Dedifferentiated amniotic fluid mesenchymal stem cell (primary cell): ENCODE data around the gene PRCP.

Experiments used
- DNase-seq: peaks from one replicate; pipeline ENCODE4 v3.0.0-alpha.2; 2016; ENCODE audit errors: extremely low spot score

The PRCP gene

DNA sequence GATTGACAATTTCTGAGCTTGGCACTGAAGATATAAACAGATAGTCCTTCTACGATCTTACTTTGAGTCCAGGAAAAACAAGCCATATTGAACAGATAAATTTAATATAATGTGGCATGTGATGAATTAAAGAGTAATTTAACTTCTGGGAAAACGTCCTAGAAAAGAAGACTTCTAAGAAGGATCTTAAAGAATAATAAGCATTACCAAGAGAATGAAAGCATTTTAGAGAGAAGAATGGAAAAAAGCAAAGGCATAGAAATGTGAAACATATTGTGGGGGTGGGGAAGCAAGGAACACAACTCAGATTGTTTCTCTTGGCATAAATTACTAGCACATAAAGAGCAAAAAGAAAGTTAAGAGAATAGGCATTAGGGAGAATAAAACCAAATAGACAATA is 6.7 kb upstream of the PRCP start:
- DNase-seq = no peak

DNA sequence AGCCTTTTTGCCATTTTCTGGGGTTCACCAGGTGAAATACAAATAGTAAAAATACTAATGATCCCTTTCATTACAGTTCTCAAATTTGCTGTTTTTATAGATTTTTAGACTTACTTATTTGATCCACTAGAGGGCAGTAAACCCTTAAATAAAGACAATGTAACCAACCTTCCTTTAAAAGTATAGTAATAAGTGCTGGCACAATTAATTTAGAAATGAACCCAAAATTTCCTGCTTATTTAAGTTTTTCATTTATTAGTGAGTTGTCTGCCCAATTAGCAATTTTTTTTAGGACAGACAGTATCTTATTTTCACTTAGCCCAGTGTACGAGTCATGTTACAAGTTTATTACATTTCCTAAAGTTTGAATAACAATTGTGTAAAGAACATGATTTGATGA is 6.0 kb upstream of the PRCP start:
- DNase-seq = peak; percentile 81

DNA sequence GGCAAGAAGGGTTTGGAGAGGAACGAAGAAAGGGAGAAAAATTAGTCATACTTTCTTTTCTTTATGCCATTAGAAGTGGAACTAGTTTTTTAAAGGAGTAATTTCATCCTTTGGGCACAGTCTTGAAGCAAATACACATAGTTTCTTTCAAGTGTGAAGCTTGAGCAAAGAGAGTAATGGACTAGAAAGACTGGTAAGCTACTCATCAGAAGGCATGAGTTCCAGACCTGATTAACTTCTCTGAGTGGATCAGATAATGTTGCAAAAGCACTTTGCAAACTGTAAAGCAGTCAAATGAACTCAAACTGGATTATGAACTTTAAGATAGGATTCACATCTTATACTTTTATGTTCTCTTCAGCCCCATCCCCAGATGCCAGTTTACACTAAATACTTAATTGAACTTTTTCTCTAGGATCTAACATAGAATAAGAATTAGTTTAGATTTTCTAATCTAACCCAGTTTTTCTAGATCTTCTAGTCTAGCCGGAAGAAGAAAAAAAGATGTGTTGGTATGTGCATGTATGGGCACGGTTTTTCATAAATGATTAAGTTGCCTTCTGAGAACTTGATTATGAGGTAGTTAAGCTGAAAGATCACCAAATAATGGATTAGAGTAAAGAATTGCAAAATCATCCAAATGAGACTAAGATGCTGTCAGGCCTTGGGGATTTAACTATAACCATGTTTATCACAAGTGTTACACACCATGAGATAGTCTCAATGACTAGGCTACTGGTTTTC is 3.8 kb upstream of the PRCP start:
- no peak for DNase-seq

DNA sequence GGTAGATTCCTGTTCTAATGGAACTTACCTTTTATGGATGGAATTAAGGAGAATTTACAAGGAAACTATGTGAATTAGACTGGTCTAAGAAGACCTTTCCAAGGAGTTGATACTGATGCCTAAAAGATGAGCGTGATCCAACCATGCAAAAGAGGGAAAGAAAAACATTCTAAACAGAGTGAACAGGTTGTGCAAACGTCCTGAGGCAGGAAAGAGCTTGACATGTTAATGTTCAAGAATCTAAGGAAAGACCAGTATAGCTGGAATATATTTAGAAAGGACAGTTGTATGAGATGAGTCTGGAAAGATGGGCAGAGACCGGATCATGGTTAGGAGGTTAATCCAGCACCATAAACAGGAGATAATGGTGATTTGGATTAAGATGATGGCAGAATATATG is 2.6 kb upstream of the PRCP start:
- no peak for DNase-seq

DNA sequence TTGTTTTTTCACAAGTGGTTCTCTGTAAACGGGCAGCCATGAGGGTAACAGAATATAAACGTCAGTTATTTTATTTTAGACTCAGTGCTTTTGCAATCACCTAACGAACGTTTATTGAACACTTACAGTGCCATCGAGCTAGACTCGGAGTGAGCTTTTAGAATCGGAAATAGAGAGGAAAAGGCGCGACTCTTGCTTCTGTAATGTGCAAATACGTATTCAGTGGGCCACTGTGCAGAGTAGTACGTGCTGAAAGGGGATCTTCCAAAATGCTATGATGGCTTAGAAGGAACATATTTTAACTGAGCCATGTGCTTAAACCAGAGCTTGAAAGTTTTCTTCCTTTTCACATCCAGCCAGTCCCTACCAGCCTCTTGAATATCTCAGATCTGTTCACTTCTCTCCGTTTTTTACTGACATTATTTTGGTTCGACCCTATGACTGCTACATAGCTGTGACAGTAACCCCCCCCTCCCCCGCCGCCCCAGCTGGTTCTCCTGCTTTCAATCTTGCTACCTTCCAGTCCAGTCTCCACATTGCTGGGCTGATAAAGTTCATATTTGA is 1.8 kb upstream of the PRCP start:
- no peak for DNase-seq

DNA sequence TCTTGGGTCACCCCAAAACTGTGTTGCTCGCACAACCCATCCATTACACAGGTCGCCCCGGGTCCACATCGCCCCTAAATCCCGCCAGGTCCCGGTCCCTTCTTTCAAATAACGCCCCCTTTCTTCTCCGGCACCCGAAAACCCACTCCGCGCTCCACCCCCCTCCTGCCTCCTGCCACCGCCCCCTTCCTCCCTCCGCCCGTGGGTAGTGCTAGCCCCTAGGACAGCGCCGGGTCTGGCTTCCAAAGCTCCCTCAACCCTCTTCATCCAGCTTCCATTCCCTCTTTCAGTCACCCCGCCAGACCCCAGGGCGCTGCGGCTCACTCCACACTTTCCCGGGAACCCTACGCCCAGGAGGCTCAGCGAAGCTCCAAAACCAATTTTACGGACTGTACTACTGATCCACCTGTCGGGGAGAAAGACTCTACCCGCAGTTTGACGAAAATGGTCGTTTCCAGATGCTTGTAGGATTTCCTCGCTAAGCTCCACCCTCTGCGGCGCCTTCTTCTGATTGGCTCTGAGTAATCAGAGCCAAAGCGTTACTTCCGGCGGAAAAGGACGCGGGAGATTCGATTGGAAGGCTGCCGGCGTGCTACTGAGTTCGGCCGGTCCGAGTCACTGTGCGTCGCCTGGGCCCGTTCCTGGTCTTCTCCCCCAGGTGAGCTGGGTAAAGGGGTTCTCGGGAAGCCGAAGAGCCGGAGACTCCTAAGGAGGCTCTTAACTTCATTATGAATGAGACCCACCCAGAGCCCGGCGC is 1.1 kb upstream of the PRCP start, which contains the start of gene DDIAS:
DDIAS (plus strand) TSS at position 572 of the 757 bp plus-strand sequence. CDS start 13,003 bp downstream, outside the sequence.
- peak; percentile 98 for DNase-seq

DNA sequence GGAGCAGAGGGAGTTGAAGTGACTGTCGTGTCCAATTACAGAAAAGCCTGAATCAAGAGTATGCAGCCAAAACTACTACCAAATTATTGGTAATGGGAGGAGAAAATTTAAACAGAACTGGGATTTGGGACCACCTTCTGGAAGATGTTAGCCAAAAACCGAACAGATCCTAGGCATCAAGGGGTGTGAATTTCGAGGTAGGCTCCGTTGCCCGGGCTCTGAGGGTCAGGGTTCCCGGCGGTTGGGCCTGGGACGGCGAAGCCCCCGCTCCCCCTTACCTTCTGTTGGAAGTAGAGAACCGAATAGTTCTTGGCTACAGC is 313 bp downstream of the PRCP start:
- no peak for DNase-seq

DNA sequence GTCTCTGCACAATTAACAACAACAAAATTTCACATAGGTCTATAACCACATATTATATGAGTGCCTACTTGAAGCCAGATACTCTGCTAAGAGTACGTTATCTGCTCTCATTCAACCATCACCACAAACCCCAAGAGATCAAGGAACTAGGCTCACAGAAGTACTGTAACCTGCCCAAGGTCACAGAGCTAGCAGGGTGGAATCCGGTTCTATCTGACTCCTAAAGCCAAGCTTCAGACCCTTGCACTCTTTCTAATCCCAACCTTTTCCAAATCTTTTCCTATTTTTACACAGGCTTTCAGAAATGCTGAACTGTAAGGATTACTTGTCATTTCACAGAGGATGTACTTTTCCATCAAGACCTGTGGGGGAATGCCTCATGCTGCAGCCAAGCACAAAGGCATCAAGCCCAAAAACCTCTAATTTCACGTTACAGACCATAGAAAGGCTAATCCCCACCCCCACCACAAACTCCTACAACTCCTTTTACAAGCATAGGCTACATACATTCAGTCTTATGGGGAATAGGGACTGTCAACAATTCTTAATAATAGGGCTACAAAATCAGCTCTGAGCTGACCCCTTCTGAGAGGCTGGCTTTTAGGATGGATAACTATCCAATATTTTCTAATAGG is 927 bp downstream of the PRCP start:
- DNase-seq = no peak

DNA sequence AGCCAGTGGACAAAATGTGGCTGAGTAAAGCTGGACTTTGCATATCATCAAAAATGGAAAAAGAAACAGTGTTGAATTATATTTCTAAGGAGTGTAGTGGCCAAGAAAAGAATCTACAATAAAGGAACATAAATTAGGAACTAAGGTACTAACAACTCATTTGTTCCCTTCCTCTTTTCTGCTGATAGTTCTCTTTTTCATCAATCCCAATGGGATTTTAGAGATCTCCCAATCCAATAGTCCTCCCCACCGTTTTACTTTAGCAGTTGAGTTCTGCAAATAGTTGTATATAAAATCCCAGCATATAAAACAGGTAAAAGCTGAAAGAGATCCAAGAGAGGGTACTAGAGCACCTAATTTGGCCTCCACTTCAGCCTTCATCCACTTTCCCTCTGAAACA is 2.0 kb downstream of the PRCP start:
- DNase-seq = no peak

DNA sequence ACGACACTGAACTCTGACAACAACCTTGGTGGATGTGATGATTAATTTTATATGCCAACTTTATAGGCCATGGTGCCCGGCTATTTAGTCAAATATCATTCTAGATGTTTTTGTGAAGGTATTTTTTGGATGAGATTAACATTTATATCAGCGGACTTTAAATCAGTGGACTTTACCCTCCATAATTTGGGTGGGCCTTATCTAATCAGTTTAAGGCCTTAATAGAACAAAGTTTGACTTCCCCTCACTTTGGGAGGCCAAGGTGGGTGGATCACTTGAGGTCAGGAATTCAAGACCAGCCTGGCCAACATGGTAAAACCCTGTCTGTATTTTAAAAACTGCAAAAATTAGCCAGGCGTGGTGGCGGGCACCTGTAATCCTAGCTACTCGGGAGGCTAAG is 4.0 kb downstream of the PRCP start:
- no peak for DNase-seq

DNA sequence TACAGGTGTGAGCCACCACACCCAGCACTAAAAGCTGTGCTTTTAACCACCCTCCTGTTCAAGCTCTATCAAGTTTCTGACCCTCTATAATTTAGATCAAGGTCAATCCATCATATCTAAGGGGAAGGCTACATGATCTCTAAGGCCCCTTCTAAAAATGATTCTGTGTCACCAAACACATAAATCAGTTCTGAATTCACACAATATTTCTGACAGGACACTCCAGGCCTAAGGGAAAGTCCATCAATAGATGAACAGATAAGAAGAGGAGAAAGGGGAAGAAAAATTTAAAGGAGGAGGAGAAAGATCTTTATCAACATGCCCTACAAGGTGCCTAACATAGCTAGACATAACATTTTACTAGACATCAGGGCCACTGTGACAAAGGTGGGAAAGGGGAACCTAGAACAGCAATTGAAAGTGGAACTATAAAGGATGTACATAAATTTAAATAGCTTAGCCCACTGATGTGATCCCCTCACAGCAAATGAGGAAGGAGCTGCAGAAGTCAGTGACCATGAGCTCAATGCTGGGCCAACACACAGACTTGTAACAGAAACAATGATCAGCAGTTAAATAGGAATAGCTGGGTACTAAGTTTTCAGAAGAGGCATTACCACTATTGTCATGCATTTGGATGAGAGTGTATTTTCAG is 4.7 kb downstream of the PRCP start:
- DNase-seq = no peak

DNA sequence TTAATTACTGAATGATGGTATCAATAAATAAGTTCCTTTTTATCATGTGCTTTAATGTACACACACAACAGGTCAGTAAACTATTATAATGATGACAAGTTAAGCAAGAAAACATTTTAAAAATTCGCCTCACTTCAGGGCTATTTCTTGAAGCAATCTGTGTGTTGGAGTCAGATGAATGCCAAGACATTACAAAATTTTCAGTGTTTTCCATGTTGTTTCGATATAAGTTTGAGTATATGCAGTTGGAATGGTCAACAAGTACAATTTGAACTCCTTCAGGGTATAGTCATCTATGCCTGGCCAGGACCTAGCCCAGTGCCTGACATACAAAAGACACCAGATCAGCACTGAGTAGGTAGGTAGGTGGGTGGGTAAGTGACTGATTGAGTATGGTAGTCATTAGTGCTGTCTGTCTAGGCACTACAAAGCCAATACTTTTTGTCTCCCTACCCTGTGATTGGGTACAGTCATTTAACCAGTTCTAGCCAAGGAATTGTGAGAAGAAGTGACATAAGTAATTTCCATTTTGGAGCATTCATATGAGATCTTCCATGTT is 7.5 kb downstream of the PRCP start:
- DNase-seq = no peak

DNA sequence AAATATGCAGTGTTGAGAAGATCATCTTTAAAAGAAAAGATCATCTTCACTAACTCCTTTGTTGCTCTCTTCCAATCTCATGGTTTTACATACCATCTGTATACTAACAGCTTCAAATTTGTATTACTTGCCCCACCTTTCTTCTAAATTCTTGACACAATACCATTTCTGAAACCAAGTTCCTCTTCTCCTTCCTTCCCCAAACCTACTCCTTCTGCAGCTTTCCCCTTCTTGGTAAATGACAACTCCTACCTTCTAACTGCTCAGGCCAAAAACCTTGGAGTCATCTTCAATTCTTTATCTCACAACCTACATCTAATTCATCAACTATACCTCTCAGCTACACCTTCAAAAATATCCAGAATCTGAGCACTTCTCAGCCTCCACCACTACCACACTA is 9.3 kb downstream of the PRCP start:
- DNase-seq = no peak

DNA sequence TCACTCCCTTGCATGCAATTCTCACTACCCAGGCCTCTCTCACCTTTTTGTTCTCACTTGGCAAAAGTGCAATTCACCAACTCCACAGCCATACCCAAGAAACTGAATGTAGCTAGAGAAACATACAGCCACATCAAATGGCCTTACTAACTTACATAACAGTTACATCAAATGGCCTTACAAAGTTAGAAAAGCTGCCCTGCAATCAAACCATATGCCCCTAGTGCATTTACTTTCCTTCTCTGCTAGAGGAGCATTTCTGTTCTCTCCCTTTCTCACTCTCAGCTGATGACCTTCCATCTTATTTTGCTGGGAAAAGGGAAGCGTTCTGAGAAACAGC is 10.3 kb downstream of the PRCP start:
- no peak for DNase-seq

DNA sequence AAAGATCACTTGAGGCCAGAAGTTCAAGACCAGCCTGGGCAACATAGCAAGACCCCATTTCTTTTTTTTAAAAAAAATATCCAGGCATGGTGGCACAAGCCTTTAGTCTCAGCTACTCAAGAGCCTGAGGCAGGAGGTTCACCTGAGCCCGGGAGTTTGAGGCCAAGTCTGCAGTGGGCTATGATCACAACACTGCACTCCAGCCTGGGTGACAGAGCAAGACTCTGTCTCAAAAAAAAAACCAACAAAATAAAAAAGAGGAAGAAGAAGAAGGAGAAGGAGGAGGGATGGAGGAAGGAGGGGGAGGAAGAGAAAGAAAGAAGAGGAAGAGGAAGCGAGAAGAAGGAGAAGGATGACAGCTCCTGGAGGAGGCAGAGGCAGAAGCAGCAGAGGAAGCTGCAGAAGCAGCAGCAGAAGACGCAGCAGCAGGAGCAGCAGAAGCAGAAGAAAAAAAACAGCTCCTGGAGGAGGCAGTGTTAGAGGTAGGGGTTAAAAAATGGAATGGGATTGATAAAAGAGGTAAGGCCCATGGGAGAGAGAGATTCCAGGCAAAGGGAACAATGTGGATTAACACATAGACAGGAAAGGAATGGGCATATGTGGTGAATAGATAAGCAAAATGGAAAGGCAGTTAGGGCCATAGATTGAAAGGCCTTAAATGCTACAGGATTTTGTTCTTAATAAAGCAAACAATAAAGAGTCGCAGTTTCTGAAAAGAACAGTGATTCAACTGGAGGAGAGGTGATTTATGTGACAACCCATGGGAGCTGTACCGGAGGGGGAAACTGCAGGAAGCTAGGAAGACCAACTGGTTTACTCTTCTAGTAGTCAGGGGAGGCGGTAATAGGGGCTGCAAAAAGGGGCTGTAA is 10.9 kb downstream of the PRCP start:
- no peak for DNase-seq

DNA sequence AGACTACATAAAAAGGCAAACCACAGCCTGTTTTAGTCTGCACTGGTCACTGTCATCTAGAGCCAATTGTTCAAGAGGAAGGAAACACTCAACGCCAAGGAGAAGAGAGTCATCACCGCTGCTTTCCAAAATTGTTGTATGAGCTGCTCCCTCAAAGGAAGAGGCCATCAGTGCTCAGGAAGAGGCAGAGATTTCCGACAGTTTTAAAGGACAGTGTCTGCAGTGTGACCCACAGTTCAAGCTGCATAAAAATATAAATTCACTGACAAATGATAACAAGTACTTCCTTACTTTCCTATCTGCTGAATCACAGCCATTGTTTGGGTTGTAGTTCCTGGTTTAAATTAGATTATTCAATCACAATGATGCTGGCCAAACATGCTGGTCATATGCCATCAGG is 16.4 kb downstream of the PRCP start:
- DNase-seq = no peak

DNA sequence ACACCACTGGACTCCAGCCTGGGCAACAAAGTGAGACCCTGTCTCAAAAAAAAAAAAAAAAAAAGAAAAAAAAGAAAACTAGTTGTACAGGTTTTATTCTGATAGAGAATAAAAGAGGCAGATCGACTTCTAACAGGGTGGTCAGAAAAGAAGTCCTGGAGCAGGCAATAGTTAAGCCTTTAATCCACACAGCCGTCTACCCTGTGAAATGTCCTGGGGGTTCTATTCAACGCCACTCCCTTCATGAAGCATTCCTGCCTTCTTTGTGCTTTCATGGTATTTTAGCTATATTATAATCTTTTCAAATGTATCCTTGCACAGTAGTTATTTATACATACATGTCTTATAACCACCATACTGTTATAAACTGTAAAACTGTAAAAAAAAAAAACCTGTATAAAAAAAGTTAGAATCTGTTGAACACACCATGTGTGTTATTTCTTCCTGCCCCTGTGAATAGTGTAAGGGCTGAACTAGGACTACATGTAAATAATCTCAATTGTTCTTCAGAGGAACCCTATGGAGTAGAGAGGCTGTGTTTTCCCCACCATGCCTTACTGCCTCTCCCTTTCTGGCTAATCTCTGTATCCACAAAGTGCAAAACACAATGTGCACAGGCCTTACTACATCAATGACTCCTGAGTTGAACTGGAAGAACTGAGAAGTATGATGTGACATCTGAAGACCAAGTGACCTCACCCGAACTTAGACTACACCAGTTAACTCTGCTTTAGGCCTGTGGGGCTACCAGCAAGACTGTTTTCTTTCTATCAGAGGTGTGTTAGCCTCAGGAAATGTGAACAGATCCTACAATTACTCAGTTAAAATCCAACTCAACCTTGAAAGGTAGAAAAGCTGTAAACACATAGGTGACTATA is 25.3 kb downstream of the PRCP start:
- DNase-seq = no peak

DNA sequence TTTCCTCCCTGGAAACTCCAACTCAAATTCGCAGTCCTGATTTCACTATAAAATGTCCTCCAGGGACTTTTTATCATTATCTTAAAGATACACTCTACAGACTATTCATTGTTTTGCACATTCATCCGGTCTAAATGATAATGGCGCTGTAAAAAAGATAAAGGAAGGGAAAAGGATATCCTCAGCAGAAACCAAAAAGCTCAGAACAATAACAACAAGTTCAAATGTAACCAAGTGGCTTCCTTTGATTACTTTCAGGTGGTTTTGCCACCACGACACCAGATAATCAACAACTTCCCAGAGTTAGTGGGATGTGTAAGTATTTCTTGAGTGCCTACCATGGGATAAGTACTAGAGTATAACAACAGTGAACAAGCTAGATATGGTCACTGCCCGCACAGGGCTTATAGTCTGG is 26.3 kb downstream of the PRCP start:
- no peak for DNase-seq

DNA sequence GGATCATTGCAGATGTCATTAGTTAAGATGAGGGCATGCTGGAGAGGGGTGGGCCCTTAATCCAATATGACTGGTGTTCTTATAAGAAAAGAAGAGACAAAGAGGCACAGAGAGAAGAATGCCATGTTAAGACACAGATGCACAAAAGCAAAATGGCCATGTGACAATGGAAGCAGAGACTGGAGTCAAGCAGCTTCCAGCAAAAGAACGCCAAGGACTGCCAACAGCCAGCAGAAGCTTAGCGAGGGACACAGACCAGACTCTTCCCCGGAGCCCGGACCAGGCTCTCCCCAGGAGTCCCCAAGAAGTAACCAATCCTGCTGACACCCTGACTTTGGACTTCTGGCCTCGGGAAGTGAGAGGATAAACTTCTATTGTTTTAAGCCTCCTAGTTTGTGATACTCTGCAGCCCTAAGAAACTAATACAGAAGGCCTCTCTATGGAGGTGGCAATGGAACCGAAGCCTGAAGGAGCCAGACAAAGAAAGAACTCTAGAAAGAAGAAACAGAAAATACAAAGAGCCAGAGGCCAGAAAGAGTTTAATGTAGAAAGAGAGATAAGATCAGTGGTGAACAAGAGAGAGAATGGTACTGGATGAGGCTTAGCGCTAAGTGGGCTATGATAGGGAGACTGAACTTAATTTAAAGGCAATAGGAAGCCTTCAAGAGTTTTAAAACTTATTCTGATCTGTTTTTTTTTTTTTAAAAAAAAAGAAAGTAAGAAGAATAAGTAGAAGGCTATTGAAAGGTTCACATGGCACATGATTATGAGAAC is 27.7 kb downstream of the PRCP start:
- DNase-seq = no peak
